HAP-1 (cell line): Measurements from ENCODE around the gene CIAO2B.
"Not testable (repeated sequence)": the region's sequence is repeated elsewhere in the genome, so short reads cannot be mapped to it uniquely, and the experiment has no call there.

Experiments
- DNase-seq, 2 experiments: peaks; one replicate each; pipeline ENCODE4 v3.0.0-alpha.2; 2016 to 2020; ENCODE audit warnings: low spot score in 2 of 2
- H3K27me3 ChIP-seq: fragments of 250-450 bp; sonication (Bioruptor Pico); 2 replicates; pipeline ENCODE4 v1.5.1; 2020; ENCODE audit warnings: low read depth, mild to moderate bottlenecking, moderate library complexity
- H3K36me3 ChIP-seq: fragments of 250-450 bp; sonication (Bioruptor Pico); replicated peaks from 2 replicates; pipeline ENCODE4 v1.5.1; 2020; ENCODE audit warnings: mild to moderate bottlenecking
- H3K4me1 ChIP-seq: fragments of 250-450 bp; sonication (Bioruptor Pico); 2 replicates; pipeline ENCODE4 v1.5.1; 2020; ENCODE audit warnings: mild to moderate bottlenecking
- H3K4me3 ChIP-seq: fragments of 250-450 bp; sonication (Bioruptor Pico); 2 replicates; pipeline ENCODE4 v1.5.1; 2020; ENCODE audit warnings: mild to moderate bottlenecking, moderate library complexity
- H3K9me3 ChIP-seq: fragments of 250-450 bp; sonication (Bioruptor Pico); 2 replicates; pipeline ENCODE4 v1.5.1; 2020; ENCODE audit warnings: mild to moderate bottlenecking, moderate library complexity
- in situ Hi-C: fragments of 300-500 bp; cut with MboI; formaldehyde crosslinking; loops from 3 replicates; pipeline ENCODE4 v1.14.3; 2020; ENCODE audit warnings: low sequenced_read_pairs, inconsistent platforms, mixed read lengths

Gene CIAO2B

GRCh38 chr16:66950971-66951790, 17.0 kb upstream of the CIAO2B start:
- H3K4me1 ChIP-seq: peaks cover 10% of the 10 kb centered on the region
- no peaks in the 10 kb centered on the region for H3K27me3 ChIP-seq
- H3K36me3 ChIP-seq: no peaks in the 10 kb centered on the region
- in situ Hi-C loops: no loop called here
- no peak overlapping the region for H3K4me3 ChIP-seq
- DNase-seq: no peak
- no peaks in the 10 kb centered on the region for H3K9me3 ChIP-seq

- no peak for DNase-seq
- no peaks in the 10 kb centered on the region for H3K27me3 ChIP-seq
- in situ Hi-C loops: no loop called here
- H3K9me3 ChIP-seq: no peaks in the 10 kb centered on the region
- peaks cover 10% of the 10 kb centered on the region for H3K4me1 ChIP-seq
- no peaks in the 10 kb centered on the region for H3K36me3 ChIP-seq
- no peak overlapping the region for H3K4me3 ChIP-seq
Measured at GRCh38 chr16:66950437-66950836, 16.2 kb upstream of the CIAO2B start.

GRCh38 chr16:66949472-66949871, 15.3 kb upstream of the CIAO2B start:
- Histone ChIP-seq H3K4me3 (no peak overlapping the region), H3K36me3 (no peaks in the 10 kb centered on the region), H3K27me3 (no peaks in the 10 kb centered on the region), H3K9me3 (no peaks in the 10 kb centered on the region), H3K4me1 (peaks cover 10% of the 10 kb centered on the region)
- in situ Hi-C loops: no loop called here
- no peak for DNase-seq

- Histone ChIP-seq H3K27me3 (no peaks in the 10 kb centered on the region), H3K9me3 (no peaks in the 10 kb centered on the region), H3K4me3 (no peak overlapping the region), H3K36me3 (no peaks in the 10 kb centered on the region; the same call in 1 of the 2 replicates), H3K4me1 (peaks cover 9% of the 10 kb centered on the region)
- no peak for DNase-seq
- in situ Hi-C loops: no loop called here
Measured at GRCh38 chr16:66948837-66949225, 14.6 kb upstream of the CIAO2B start.

GRCh38 chr16:66948134-66948836, 14.1 kb upstream of the CIAO2B start:
- no peak overlapping the region for H3K4me3 ChIP-seq
- in situ Hi-C loops: no loop called here

GRCh38 chr16:66947302-66948065, 13.3 kb upstream of the CIAO2B start:
- in situ Hi-C loops: no loop called here
- Histone ChIP-seq H3K36me3 (peaks cover 9% of the 10 kb centered on the region), H3K27me3 (no peaks in the 10 kb centered on the region), H3K4me1 (no peaks in the 10 kb centered on the region), H3K9me3 (no peaks in the 10 kb centered on the region), H3K4me3 (no peak overlapping the region)
- DNase-seq: peak; percentile 75 to 89

More at GRCh38 chr16:66948134-66948836, 14.1 kb upstream of the CIAO2B start:
- Histone ChIP-seq H3K9me3 (no peaks in the 10 kb centered on the region), H3K27me3 (no peaks in the 10 kb centered on the region), H3K4me1 (peaks cover 4% of the 10 kb centered on the region), H3K36me3 (peaks cover 2% of the 10 kb centered on the region)
- no peak for DNase-seq

GRCh38 chr16:66946974-66947301, 12.7 kb upstream of the CIAO2B start:
- peaks cover 14% of the 10 kb centered on the region for H3K36me3 ChIP-seq
- no peaks in the 10 kb centered on the region for H3K9me3 ChIP-seq
- no peaks in the 10 kb centered on the region for H3K4me1 ChIP-seq
- no peak for DNase-seq
- no peak overlapping the region for H3K4me3 ChIP-seq
- in situ Hi-C loops: no loop called here
- no peaks in the 10 kb centered on the region for H3K27me3 ChIP-seq

GRCh38 chr16:66946541-66946940, 12.3 kb upstream of the CIAO2B start:
- H3K4me1 ChIP-seq: no peaks in the 10 kb centered on the region
- in situ Hi-C loops: no loop called here
- H3K4me3 ChIP-seq: no peak overlapping the region
- peaks cover 18% of the 10 kb centered on the region for H3K36me3 ChIP-seq
- no peaks in the 10 kb centered on the region for H3K9me3 ChIP-seq
- DNase-seq: no peak
- H3K27me3 ChIP-seq: no peaks in the 10 kb centered on the region

- no peaks in the 10 kb centered on the region for H3K4me1 ChIP-seq
- in situ Hi-C loops: no loop called here
- H3K4me3 ChIP-seq: no peak overlapping the region
- no peaks in the 10 kb centered on the region for H3K27me3 ChIP-seq
- H3K36me3 ChIP-seq: peaks cover 24% of the 10 kb centered on the region
- no peaks in the 10 kb centered on the region for H3K9me3 ChIP-seq
- DNase-seq: no peak
Measured at GRCh38 chr16:66945939-66946338, 11.7 kb upstream of the CIAO2B start.

GRCh38 chr16:66944971-66945370, 10.8 kb upstream of the CIAO2B start:
- in situ Hi-C loops, H3K27me3 ChIP-seq, H3K4me1 ChIP-seq, H3K4me3 ChIP-seq, H3K9me3 ChIP-seq, DNase-seq: not testable (repeated sequence)
- peaks cover 32% of the 10 kb centered on the region for H3K36me3 ChIP-seq

GRCh38 chr16:66944054-66944441, 9.8 kb upstream of the CIAO2B start:
- peaks cover 41% of the 10 kb centered on the region for H3K36me3 ChIP-seq
- no peak overlapping the region for H3K4me3 ChIP-seq
- H3K9me3 ChIP-seq: no peaks in the 10 kb centered on the region
- DNase-seq: no peak
- in situ Hi-C loops: no loop called here
- no peaks in the 10 kb centered on the region for H3K27me3 ChIP-seq
- H3K4me1 ChIP-seq: no peaks in the 10 kb centered on the region

GRCh38 chr16:66943426-66944053, 9.3 kb upstream of the CIAO2B start:
- Histone ChIP-seq H3K4me3 (no peak overlapping the region), H3K36me3 (peaks cover 46% of the 10 kb centered on the region), H3K27me3 (no peaks in the 10 kb centered on the region), H3K4me1 (no peaks in the 10 kb centered on the region), H3K9me3 (no peaks in the 10 kb centered on the region)
- in situ Hi-C loops: no loop called here
- no peak for DNase-seq

GRCh38 chr16:66942981-66943380, 8.8 kb upstream of the CIAO2B start:
- peaks cover 47% of the 10 kb centered on the region for H3K36me3 ChIP-seq
- DNase-seq: no peak
- in situ Hi-C loops: no loop called here
- no peaks in the 10 kb centered on the region for H3K27me3 ChIP-seq
- no peaks in the 10 kb centered on the region for H3K9me3 ChIP-seq
- H3K4me1 ChIP-seq: no peaks in the 10 kb centered on the region
- H3K4me3 ChIP-seq: no peak overlapping the region
